Mucosa of stomach (tissue), 1 donor: ENCODE measurements around the gene ARHGAP25.

Experiments used
- H3K27me3 ChIP-seq: one replicate; pipeline ENCODE4 v1.7.0; 2013; ENCODE audit warnings: mild to moderate bottlenecking, low read length; ENCODE audit not compliant: control insufficient read depth, insufficient read depth
- H3K36me3 ChIP-seq: one replicate; pipeline ENCODE4 v1.7.0; 2013; ENCODE audit warnings: low read length; ENCODE audit not compliant: control insufficient read depth, insufficient read depth
- H3K4me1 ChIP-seq: one replicate; pipeline ENCODE4 v1.7.0; 2013; ENCODE audit warnings: mild to moderate bottlenecking, low read length; ENCODE audit not compliant: control insufficient read depth, insufficient read depth
- H3K4me3 ChIP-seq: one replicate; pipeline ENCODE4 v1.7.0; 2013; ENCODE audit warnings: low read length
- H3K9ac ChIP-seq: one replicate; pipeline ENCODE4 v1.7.0; 2013; ENCODE audit warnings: mild to moderate bottlenecking, low read length, moderate library complexity
- H3K9me3 ChIP-seq: one replicate; pipeline ENCODE4 v1.7.0; 2013; ENCODE audit warnings: mild to moderate bottlenecking, low read length, moderate library complexity; ENCODE audit not compliant: control insufficient read depth
- donor health status: Pancreatic carcinoma.

Gene ARHGAP25

GRCh38 chr2:68706637-68707036 is 28.0 kb upstream of the ARHGAP25 start:
- Histone ChIP-seq H3K4me1 (no peaks in the 10 kb centered on the region), H3K9me3 (no peaks in the 10 kb centered on the region), H3K4me3 (no peak overlapping the region), H3K9ac (no peak overlapping the region), H3K36me3 (no peaks in the 10 kb centered on the region), H3K27me3 (no peaks in the 10 kb centered on the region)

GRCh38 chr2:68708629-68709028 is 26.0 kb upstream of the ARHGAP25 start:
- Histone ChIP-seq H3K4me1 (no peaks in the 10 kb centered on the region), H3K9me3 (no peaks in the 10 kb centered on the region), H3K9ac (no peak overlapping the region), H3K36me3 (no peaks in the 10 kb centered on the region), H3K4me3 (no peak overlapping the region), H3K27me3 (no peaks in the 10 kb centered on the region)

- Histone ChIP-seq H3K4me1 (no peaks in the 10 kb centered on the region), H3K36me3 (no peaks in the 10 kb centered on the region), H3K4me3 (no peak overlapping the region), H3K27me3 (no peaks in the 10 kb centered on the region), H3K9me3 (no peaks in the 10 kb centered on the region), H3K9ac (no peak overlapping the region)
Measured at GRCh38 chr2:68709421-68709911, 25.1 kb upstream of the ARHGAP25 start.

GRCh38 chr2:68710336-68710735 is 24.3 kb upstream of the ARHGAP25 start:
- H3K27me3 ChIP-seq: no peaks in the 10 kb centered on the region
- no peak overlapping the region for H3K4me3 ChIP-seq
- no peaks in the 10 kb centered on the region for H3K36me3 ChIP-seq
- H3K9ac ChIP-seq: no peak overlapping the region
- no peaks in the 10 kb centered on the region for H3K9me3 ChIP-seq
- peaks cover 5% of the 10 kb centered on the region for H3K4me1 ChIP-seq

GRCh38 chr2:68710756-68711155 is 23.9 kb upstream of the ARHGAP25 start:
- Histone ChIP-seq H3K36me3 (no peaks in the 10 kb centered on the region), H3K27me3 (no peaks in the 10 kb centered on the region), H3K9me3 (no peaks in the 10 kb centered on the region), H3K4me1 (peaks cover 9% of the 10 kb centered on the region), H3K9ac (no peak overlapping the region), H3K4me3 (no peak overlapping the region)

GRCh38 chr2:68714866-68715265 is 19.7 kb upstream of the ARHGAP25 start:
- H3K27me3 ChIP-seq: no peaks in the 10 kb centered on the region

GRCh38 chr2:68715353-68716041 is 19.1 kb upstream of the ARHGAP25 start:
- no peaks in the 10 kb centered on the region for H3K9me3 ChIP-seq
- H3K36me3 ChIP-seq: no peaks in the 10 kb centered on the region
- H3K4me3 ChIP-seq: no peak overlapping the region
- peaks cover 13% of the 10 kb centered on the region for H3K4me1 ChIP-seq
- H3K9ac ChIP-seq: no peak overlapping the region
- no peaks in the 10 kb centered on the region for H3K27me3 ChIP-seq

More at GRCh38 chr2:68714866-68715265, 19.7 kb upstream of the ARHGAP25 start:
- no peaks in the 10 kb centered on the region for H3K9me3 ChIP-seq
- peaks cover 13% of the 10 kb centered on the region for H3K4me1 ChIP-seq
- no peaks in the 10 kb centered on the region for H3K36me3 ChIP-seq
- no peak overlapping the region for H3K4me3 ChIP-seq
- H3K9ac ChIP-seq: no peak overlapping the region

- H3K36me3 ChIP-seq: no peaks in the 10 kb centered on the region
- H3K4me3 ChIP-seq: no peak overlapping the region
- H3K9me3 ChIP-seq: no peaks in the 10 kb centered on the region
- H3K4me1 ChIP-seq: peaks cover 18% of the 10 kb centered on the region
- H3K27me3 ChIP-seq: no peaks in the 10 kb centered on the region
- H3K9ac ChIP-seq: no peak overlapping the region
Measured at GRCh38 chr2:68716604-68717304, 17.9 kb upstream of the ARHGAP25 start.

GRCh38 chr2:68717305-68717661 is 17.3 kb upstream of the ARHGAP25 start:
- Histone ChIP-seq H3K36me3 (no peaks in the 10 kb centered on the region), H3K9me3 (no peaks in the 10 kb centered on the region), H3K9ac (no peak overlapping the region), H3K27me3 (no peaks in the 10 kb centered on the region), H3K4me1 (peaks cover 24% of the 10 kb centered on the region), H3K4me3 (no peak overlapping the region)

GRCh38 chr2:68719912-68720311 is 14.7 kb upstream of the ARHGAP25 start:
- Histone ChIP-seq H3K4me1 (peaks cover 24% of the 10 kb centered on the region), H3K9ac (no peak overlapping the region), H3K27me3 (no peaks in the 10 kb centered on the region), H3K9me3 (no peaks in the 10 kb centered on the region), H3K4me3 (no peak overlapping the region), H3K36me3 (no peaks in the 10 kb centered on the region)

GRCh38 chr2:68720665-68721064 is 13.9 kb upstream of the ARHGAP25 start:
- Histone ChIP-seq H3K27me3 (no peaks in the 10 kb centered on the region), H3K9ac (no peak overlapping the region), H3K9me3 (no peaks in the 10 kb centered on the region), H3K4me1 (peaks cover 17% of the 10 kb centered on the region), H3K36me3 (no peaks in the 10 kb centered on the region), H3K4me3 (no peak overlapping the region)

- Histone ChIP-seq H3K36me3 (no peaks in the 10 kb centered on the region), H3K4me1 (peaks cover 13% of the 10 kb centered on the region), H3K9me3 (no peaks in the 10 kb centered on the region), H3K4me3 (no peak overlapping the region), H3K9ac (no peak overlapping the region), H3K27me3 (no peaks in the 10 kb centered on the region)
Measured at GRCh38 chr2:68721482-68722101, 13.0 kb upstream of the ARHGAP25 start.
